ENCODE data around the gene CNKSR1. TPM values are rescaled to one million over a fixed set of nuclear protein-coding genes. Genes with fewer than 3 reads are reported as not detected.

Gene CNKSR1
- total RNA-seq, 2 donors from 2014 or later: 0.52 to 1.3 TPM

DNA sequence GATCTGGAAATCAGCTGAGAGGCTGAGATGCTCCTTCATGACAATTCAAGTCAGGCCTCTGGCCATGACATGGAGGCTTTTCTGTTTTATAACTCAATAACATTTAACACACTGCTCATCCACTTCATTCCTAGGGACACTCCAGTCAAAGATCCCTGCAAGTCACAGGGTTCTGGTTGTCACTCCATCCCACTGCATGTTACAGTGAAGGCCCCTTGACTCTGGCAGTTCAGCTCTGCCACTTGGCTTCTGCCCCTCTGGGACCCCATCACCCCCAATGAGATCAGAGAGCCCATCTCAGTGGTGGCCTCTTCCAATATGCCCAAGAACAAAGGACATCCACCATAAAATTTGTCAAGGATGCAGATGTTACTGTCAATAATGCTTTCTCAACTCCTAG is 28.4 kb upstream of the CNKSR1 start:
- Histone ChIP-seq H3K9me3 (no peaks in the 10 kb centered on the region), H3K27ac (no peak overlapping the region), H3K36me3 (no peaks in the 10 kb centered on the region), H3K27me3 (no peaks in the 10 kb centered on the region), H3K4me3 (no peak overlapping the region), H3K4me1 (peaks cover 0 to 7% of the 10 kb centered on the region in 2 donors)
- TF ChIP-seq, protein P1, sequence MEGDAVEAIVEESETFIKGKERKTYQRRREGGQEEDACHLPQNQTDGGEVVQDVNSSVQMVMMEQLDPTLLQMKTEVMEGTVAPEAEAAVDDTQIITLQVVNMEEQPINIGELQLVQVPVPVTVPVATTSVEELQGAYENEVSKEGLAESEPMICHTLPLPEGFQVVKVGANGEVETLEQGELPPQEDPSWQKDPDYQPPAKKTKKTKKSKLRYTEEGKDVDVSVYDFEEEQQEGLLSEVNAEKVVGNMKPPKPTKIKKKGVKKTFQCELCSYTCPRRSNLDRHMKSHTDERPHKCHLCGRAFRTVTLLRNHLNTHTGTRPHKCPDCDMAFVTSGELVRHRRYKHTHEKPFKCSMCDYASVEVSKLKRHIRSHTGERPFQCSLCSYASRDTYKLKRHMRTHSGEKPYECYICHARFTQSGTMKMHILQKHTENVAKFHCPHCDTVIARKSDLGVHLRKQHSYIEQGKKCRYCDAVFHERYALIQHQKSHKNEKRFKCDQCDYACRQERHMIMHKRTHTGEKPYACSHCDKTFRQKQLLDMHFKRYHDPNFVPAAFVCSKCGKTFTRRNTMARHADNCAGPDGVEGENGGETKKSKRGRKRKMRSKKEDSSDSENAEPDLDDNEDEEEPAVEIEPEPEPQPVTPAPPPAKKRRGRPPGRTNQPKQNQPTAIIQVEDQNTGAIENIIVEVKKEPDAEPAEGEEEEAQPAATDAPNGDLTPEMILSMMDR (IDR thresholded peaks at IDR 0.05): no peak
- peak; percentile 7 for DNase-seq (ENCODE audit: low spot score)

DNA sequence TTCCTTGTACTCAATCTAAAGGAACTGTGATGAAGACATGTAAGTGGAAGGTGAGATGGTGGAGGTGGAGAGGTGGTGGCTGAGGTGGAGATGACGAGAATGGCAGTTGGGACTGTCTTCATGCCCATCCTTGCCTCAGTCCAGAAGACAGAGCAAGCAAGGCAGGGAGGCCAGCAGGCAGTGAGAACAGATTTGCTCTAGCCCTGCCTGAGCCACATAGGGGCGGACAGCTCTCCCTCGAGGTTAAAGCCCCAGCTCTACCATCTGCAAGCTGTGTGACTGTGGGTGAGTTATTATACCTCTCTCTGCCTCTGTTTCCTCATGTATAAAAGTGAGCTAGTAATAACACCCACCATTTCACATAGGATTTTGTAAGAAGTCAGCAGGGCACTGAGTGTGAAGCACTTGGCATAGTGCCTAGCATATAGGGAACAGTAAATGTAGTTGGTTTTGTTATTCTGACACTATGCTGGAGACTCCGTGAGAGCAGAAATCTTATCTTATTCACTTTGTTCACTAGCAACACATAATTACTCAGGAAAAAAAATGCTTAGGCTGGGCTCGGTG is 23.2 kb upstream of the CNKSR1 start:
- no peak overlapping the region for H3K27ac ChIP-seq
- H3K4me1 ChIP-seq: peaks cover 0 to 34% of the 10 kb centered on the region in 2 donors

DNA sequence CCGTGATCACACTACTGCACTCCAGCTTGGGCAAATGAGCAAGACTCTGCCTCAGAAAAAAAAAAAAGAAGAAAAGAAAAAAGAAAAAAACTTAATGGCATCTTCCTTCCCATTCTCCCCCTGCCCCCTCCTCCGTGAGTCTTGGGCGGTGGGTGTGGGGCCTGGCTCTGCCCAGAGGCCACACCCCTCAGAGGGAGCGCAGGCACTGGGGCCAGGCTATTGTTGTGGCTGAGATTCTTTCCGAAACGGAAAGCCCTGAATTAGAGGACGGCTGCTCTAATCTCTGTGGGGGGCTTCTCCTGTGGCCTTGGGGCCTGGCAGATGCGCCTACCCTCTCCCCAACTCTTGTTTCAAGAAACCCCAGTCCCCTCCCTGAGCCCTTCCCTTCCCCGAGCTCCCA is 22.5 kb upstream of the CNKSR1 start:
- no peak overlapping the region for H3K4me3 ChIP-seq
- no peak for DNase-seq (ENCODE audit: low spot score)
- H3K9me3 ChIP-seq: no peaks in the 10 kb centered on the region
- peak overlapping the region; percentile 13 to 21 for H3K27ac ChIP-seq
- peaks cover 0 to 41% of the 10 kb centered on the region in 2 donors for H3K4me1 ChIP-seq
- TF ChIP-seq, protein P1 (IDR thresholded peaks at IDR 0.05): no peak
- no peaks in the 10 kb centered on the region for H3K27me3 ChIP-seq
- no peaks in the 10 kb centered on the region for H3K36me3 ChIP-seq

More for the DNA sequence above, 23.2 kb upstream of the CNKSR1 start:
- Histone ChIP-seq H3K36me3 (no peaks in the 10 kb centered on the region), H3K9me3 (no peaks in the 10 kb centered on the region), H3K27me3 (no peaks in the 10 kb centered on the region), H3K4me3 (no peak overlapping the region)
- no peak for DNase-seq (ENCODE audit: low spot score)
- TF ChIP-seq, protein P1 (IDR thresholded peaks at IDR 0.05): no peak

DNA sequence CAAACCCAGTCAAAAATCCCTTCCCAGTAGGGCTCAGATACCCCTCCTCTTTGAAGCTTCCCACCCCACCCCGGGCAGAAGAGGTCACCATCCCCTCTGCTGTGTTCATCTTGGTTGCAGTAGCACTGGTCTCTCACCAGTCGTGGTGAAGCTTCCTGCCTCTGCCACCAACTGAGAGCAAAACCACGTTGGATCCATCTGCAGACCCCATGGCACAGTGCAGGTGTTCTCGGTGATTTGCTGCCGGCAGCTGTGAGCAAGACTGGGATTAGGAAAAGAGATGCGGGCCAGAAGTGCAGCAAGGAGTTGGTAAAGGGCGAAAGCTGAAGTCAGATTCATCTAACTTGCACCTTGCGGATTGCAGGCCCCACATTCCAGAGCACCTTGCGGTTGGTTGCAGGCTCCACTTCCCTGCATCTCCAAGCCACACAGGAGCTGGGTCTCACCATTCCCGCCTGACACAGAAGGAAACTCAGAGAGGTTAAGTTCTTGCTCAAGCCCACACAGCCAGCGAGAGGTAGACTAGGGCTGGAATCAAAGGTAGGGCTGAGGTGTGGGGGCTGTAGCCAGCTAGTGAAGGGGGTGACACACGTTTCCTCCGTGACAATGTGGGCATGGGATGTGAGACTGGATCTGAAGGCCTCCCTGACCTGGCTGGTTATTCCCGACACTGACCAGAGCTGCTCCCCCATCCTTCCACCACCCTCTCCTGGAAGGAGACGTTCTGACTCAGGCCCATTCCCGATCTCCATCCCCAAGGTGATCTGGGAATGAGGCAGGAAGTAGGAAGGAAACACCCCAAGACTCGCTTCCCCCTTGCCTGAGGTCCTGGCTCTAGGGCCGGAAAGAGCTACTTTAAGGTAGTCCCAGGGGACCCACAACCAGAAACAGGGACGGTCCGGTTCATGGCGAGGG is 21.7 kb upstream of the CNKSR1 start:
- DNase-seq (ENCODE audit: low spot score): no peak
- no peaks in the 10 kb centered on the region for H3K36me3 ChIP-seq
- H3K27me3 ChIP-seq: no peaks in the 10 kb centered on the region
- H3K27ac ChIP-seq: peak overlapping the region; percentile 60 to 69
- peak overlapping the region; percentile 23 to 35 for H3K4me3 ChIP-seq
- no peaks in the 10 kb centered on the region for H3K9me3 ChIP-seq
- H3K4me1 ChIP-seq: peaks cover 0 to 46% of the 10 kb centered on the region in 2 donors
- TF ChIP-seq, protein P1 (IDR thresholded peaks at IDR 0.05): no peak

DNA sequence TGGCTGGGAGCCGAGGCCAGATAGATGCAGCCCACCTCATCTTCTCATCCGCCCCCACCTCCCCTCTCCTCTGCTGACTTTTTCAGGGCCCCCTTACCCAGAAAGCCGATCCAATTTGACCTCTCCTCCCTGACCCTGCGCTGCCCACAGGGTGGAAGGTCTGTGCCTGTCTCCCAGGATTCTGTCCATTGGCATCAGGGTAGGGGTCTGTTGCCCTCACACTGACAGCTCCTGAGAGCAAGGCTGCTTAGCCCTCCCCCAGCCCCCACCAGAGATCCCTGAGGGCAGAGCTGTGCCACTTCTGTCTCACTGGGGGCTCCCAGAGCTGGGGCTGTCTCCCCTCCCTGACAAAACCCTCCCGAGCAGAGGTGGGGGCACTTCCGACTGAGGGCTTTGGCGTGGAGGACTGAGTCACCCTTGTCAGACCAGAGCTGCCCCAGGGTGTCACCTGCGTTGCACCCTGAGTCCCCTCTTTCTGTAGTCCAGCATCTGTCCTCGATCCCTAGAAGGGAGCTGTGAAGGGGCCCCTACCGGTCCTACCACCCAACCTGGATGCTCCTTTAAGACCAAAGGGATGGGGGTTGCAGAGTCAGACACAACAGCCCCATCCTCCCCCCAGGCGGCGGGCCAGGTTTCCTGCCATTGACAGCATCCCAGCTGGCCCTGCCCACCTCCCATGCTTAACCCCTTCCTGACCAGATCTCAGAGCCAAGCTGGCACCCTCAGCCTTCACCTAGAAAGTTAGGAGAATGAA is 20.8 kb upstream of the CNKSR1 start:
- Histone ChIP-seq H3K9me3 (no peaks in the 10 kb centered on the region), H3K27me3 (no peaks in the 10 kb centered on the region), H3K4me3 (peak overlapping the region; percentile 23 to 35), H3K36me3 (no peaks in the 10 kb centered on the region), H3K27ac (peak overlapping the region; percentile 60 to 69), H3K4me1 (peaks cover 0 to 54% of the 10 kb centered on the region in 2 donors)
- DNase-seq (ENCODE audit: low spot score): no peak
- TF ChIP-seq, protein P1 (IDR thresholded peaks at IDR 0.05): no peak
